Measurements from ENCODE around the gene GSC. TPM values are rescaled to one million over a fixed set of nuclear protein-coding genes. Genes with fewer than 3 reads are reported as not detected.

GSC gene
- total RNA-seq, 1 experiment from 2014 or later = not detected

DNA sequence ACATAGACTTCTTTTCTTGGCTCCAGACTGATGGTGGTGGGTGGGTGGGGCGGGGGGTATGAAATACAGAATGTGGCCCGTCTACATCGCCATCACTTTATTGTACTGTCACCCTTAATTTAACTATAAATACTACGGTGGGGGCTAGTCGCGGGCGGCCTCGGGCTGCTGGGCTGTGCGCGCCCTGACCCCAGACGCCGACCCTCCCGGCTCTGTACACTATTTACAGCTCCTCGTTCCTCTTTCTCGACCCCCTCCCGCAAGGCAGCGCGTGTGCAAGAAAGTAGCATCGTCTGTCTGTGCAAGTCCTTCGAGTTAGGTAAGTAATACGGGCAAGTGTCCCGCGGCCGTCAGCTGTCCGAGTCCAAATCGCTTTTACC, 1.8 kb downstream of the GSC start:
- DNase-seq = no peak
- Mint-ChIP-seq H3K4me3 (ENCODE audit: low read depth, unreplicated experiment) (no peak overlapping the region), H3K27me3 (ENCODE audit: unreplicated experiment) (peaks cover 94% of the 10 kb centered on the region), H3K27ac (ENCODE audit: unreplicated experiment) (no peak overlapping the region), H3K36me3 (ENCODE audit: insufficient read depth, unreplicated experiment) (peaks cover 6% of the 10 kb centered on the region), H3K4me1 (ENCODE audit: low read depth, unreplicated experiment) (peaks cover 6% of the 10 kb centered on the region), H3K9me3 (ENCODE audit: low read depth, unreplicated experiment) (no peaks in the 10 kb centered on the region)
- no TSS peak for BruUV-seq (replicated peaks)
- CTCF ChIA-PET = no interaction called here
- TF ChIP-seq, protein P1, sequence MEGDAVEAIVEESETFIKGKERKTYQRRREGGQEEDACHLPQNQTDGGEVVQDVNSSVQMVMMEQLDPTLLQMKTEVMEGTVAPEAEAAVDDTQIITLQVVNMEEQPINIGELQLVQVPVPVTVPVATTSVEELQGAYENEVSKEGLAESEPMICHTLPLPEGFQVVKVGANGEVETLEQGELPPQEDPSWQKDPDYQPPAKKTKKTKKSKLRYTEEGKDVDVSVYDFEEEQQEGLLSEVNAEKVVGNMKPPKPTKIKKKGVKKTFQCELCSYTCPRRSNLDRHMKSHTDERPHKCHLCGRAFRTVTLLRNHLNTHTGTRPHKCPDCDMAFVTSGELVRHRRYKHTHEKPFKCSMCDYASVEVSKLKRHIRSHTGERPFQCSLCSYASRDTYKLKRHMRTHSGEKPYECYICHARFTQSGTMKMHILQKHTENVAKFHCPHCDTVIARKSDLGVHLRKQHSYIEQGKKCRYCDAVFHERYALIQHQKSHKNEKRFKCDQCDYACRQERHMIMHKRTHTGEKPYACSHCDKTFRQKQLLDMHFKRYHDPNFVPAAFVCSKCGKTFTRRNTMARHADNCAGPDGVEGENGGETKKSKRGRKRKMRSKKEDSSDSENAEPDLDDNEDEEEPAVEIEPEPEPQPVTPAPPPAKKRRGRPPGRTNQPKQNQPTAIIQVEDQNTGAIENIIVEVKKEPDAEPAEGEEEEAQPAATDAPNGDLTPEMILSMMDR (IDR thresholded peaks at IDR 0.05; ENCODE audit: unreplicated experiment) = no peak
- intact Hi-C loops (cut with micrococcal nuclease; ENCODE audit: unreplicated experiment) = no loop called here

DNA sequence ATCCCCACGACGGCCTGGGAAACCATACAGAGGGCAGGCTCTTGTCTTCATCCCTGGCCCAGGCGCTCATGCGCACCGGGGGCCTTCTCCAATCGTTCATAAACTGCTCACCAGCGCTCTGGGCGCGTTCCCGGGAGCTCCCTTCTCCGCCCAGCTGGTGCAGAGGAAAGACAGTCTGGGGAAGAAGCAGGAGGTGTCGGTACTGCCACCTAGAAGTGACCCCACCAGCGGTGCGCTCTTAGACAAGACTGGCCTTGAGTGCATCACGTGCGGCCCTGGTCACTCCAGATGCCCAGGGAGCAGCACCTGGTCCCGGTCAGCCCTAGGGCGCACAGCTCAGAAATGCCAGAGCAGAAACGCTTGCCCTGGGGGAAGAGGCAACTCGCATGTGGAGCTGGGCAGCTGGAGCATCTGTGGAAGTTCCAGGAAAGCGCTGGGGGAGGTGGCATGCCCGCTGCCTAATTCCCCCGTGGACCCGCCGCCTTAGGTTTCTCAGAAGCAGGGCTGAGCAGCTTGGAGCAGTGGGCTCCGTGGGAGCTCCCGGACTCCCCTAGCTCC, 2.5 kb downstream of the GSC start:
- Mint-ChIP-seq H3K4me1 (ENCODE audit: low read depth, unreplicated experiment) (peaks cover 6% of the 10 kb centered on the region), H3K27me3 (ENCODE audit: unreplicated experiment) (peaks cover 94% of the 10 kb centered on the region), H3K9me3 (ENCODE audit: low read depth, unreplicated experiment) (no peaks in the 10 kb centered on the region), H3K27ac (ENCODE audit: unreplicated experiment) (no peak overlapping the region), H3K4me3 (ENCODE audit: low read depth, unreplicated experiment) (no peak overlapping the region), H3K36me3 (ENCODE audit: insufficient read depth, unreplicated experiment) (peaks cover 6% of the 10 kb centered on the region)
- no TSS peak for BruUV-seq (replicated peaks)
- no peak for DNase-seq
- CTCF ChIA-PET = no interaction called here
- intact Hi-C loops (cut with micrococcal nuclease; ENCODE audit: unreplicated experiment) = no loop called here
- TF ChIP-seq, protein P1 (IDR thresholded peaks at IDR 0.05; ENCODE audit: unreplicated experiment) = no peak

DNA sequence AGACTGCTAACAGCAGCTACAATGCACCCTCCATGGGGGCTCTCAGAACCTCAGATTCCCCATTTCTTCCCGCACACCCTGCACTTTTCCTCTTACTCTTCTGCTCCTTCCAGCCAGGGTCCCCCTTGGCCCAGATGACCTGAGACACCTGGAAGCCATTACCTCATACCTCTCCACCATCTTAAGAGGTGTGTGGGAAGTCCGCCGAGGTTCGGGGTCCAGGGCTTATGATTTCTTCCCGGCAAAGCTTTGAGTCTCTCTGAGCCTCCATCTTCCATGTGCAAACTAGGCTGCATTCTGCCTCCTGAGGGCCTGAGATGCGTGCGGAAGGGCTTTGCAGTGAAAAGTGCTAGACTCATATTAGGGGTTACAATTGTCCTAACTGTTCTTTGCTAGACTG, 5.3 kb downstream of the GSC start:
- TF ChIP-seq, protein P1 (IDR thresholded peaks at IDR 0.05; ENCODE audit: unreplicated experiment) = no peak
- H3K4me3 Mint-ChIP-seq (ENCODE audit: low read depth, unreplicated experiment) = no peak overlapping the region
- CTCF ChIA-PET = no interaction called here
- H3K27ac Mint-ChIP-seq (ENCODE audit: unreplicated experiment) = no peak overlapping the region
- H3K4me1 Mint-ChIP-seq (ENCODE audit: low read depth, unreplicated experiment) = no peaks in the 10 kb centered on the region
- BruUV-seq (replicated peaks) = no TSS peak
- peaks cover 6% of the 10 kb centered on the region for H3K36me3 Mint-ChIP-seq (ENCODE audit: insufficient read depth, unreplicated experiment)
- intact Hi-C loops (cut with micrococcal nuclease; ENCODE audit: unreplicated experiment) = no loop called here
- no peaks in the 10 kb centered on the region for H3K9me3 Mint-ChIP-seq (ENCODE audit: low read depth, unreplicated experiment)
- DNase-seq = no peak
- peaks cover 76% of the 10 kb centered on the region for H3K27me3 Mint-ChIP-seq (ENCODE audit: unreplicated experiment)

DNA sequence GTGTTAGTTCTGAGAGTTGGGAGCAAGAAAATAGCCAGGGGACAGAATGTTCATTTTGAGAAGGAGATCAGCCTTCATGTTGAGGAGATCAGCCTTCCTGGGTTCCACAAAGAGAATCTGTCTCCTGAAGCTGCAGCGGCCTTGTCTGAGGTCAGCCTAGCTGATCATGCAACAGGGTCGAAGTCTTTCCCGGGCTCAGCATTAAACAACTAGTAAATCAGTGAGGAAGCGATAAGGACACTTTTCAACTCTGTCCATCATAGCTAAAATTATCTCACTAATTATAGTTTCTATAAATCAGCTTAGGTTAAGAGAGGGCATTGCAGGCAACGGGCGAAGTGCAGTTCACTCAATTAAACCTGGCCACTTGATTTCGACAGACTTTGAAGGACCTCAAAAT, 7.5 kb downstream of the GSC start:
- CTCF ChIA-PET = interaction anchor here (1.4 kb wide), 1 partner anchor 13 kb away, joined by 4 read pairs; no protein-coding TSS in a partner anchor
- H3K27ac Mint-ChIP-seq (ENCODE audit: unreplicated experiment) = no peak overlapping the region

More for the DNA sequence above, 7.5 kb downstream of the GSC start:
- no peak for DNase-seq
- no peak overlapping the region for H3K4me3 Mint-ChIP-seq (ENCODE audit: low read depth, unreplicated experiment)
- no peaks in the 10 kb centered on the region for H3K9me3 Mint-ChIP-seq (ENCODE audit: low read depth, unreplicated experiment)
- H3K4me1 Mint-ChIP-seq (ENCODE audit: low read depth, unreplicated experiment) = no peaks in the 10 kb centered on the region
- TF ChIP-seq, protein P1 (IDR thresholded peaks at IDR 0.05; ENCODE audit: unreplicated experiment) = no peak
- intact Hi-C loops (cut with micrococcal nuclease; ENCODE audit: unreplicated experiment) = no loop called here
- no peaks in the 10 kb centered on the region for H3K36me3 Mint-ChIP-seq (ENCODE audit: insufficient read depth, unreplicated experiment)
- peaks cover 71% of the 10 kb centered on the region for H3K27me3 Mint-ChIP-seq (ENCODE audit: unreplicated experiment)
- BruUV-seq (replicated peaks) = no TSS peak
